A673 (cell line): Measurements from ENCODE around the gene ATRIP. TPM values are rescaled to one million over a fixed set of nuclear protein-coding genes. Genes with fewer than 3 reads are reported as not detected.

Source experiments
- BruUV-seq: library from RNA; stranded (reverse); fragments of 400-500 nt; replicated peaks from 2 replicates; lab custom pipeline; 2021; lab: Mats Ljungman, UMichigan
- CTCF ChIA-PET: fragments of 300-600 bp; sonication (Branson Sonifier 250); formaldehyde crosslinking; loops from one replicate; lab custom pipeline; 2022; ENCODE audit warnings: antibody characterized with exemption; lab: Charles Lee
- POLR2A ChIA-PET: fragments of 300-600 bp; sonication (Branson Sonifier 250); formaldehyde crosslinking; loops from one replicate; lab custom pipeline; 2022; ENCODE audit warnings: antibody characterized with exemption; ENCODE audit not compliant: low non-redundant PET; lab: Charles Lee
- DNase-seq: peaks from one replicate; pipeline ENCODE4 v3.0.0-alpha.2; 2015; ENCODE audit warnings: low spot score
- H3K27ac ChIP-seq: fragments of 200-600 bp; sonication (generic); 2 replicates; pipeline ENCODE4 v1.5.1; 2016; ENCODE audit warnings: mixed run types, low read depth, mild to moderate bottlenecking, mixed read lengths, antibody characterized with exemption, low read length; ENCODE audit not compliant: poor library complexity, severe bottlenecking
- H3K27me3 ChIP-seq: fragments of 200-600 bp; sonication (generic); replicated peaks from 2 replicates; pipeline ENCODE4 v1.6.1; 2017; ENCODE audit warnings: mixed run types, low read depth, mild to moderate bottlenecking, mixed read lengths, antibody characterized with exemption, low read length; ENCODE audit not compliant: insufficient read depth, poor library complexity
- H3K36me3 ChIP-seq: fragments of 200-600 bp; sonication (generic); 2 replicates; pipeline ENCODE4 v1.6.1; 2016; ENCODE audit warnings: mixed run types, mild to moderate bottlenecking, mixed read lengths, antibody characterized with exemption, low read length; ENCODE audit not compliant: insufficient read depth, poor library complexity, severe bottlenecking
- H3K4me1 ChIP-seq: fragments of 200-600 bp; sonication (generic); 2 replicates; pipeline ENCODE4 v1.6.1; 2017; ENCODE audit warnings: mixed run types, mild to moderate bottlenecking, mixed read lengths, antibody characterized with exemption, low read length; ENCODE audit not compliant: insufficient read depth, poor library complexity, severe bottlenecking
- H3K4me3 ChIP-seq: fragments of 200-600 bp; sonication (generic); 2 replicates; pipeline ENCODE4 v1.5.1; 2016; ENCODE audit warnings: low read depth, mixed run types, mild to moderate bottlenecking, mixed read lengths, low read length; ENCODE audit not compliant: poor library complexity, severe bottlenecking
- H3K9me3 ChIP-seq: fragments of 200-600 bp; sonication (generic); 2 replicates; pipeline ENCODE4 v1.6.1; 2016; ENCODE audit warnings: mixed run types, low read depth, mild to moderate bottlenecking, mixed read lengths, antibody characterized with exemption, low read length; ENCODE audit not compliant: poor library complexity, severe bottlenecking
- EZH2 ChIP-seq: fragments of 200-600 bp; sonication (generic); IDR thresholded peaks from 2 replicates; pipeline ENCODE4 v1.6.1; 2017; ENCODE audit warnings: borderline replicate concordance, low read depth, mild to moderate bottlenecking, mixed read lengths, antibody characterized with exemption, low read length; ENCODE audit not compliant: poor library complexity, severe bottlenecking
- intact Hi-C: fragments of 100-400 bp; cut with micrococcal nuclease; formaldehyde crosslinking; loops from one replicate; pipeline ENCODE4 v1.10.0; 2022; ENCODE audit not compliant: unreplicated experiment
- total RNA-seq: library from RNA; stranded (reverse); gene quantifications from 2 replicates; pipeline ENCODE4 v1.2.3, GENCODE V29; 2021
- TF ChIP-seq, protein P1 (sequence below): fragments of 300-800, 200-600 bp; sonication (generic); conservative IDR thresholded peaks from 2 replicates; pipeline ENCODE4 v1.5.1; 2017; ENCODE audit warnings: low read depth, mild to moderate bottlenecking, antibody characterized with exemption, low read length, moderate library complexity, mixed read lengths

ATRIP gene
- total RNA-seq, 1 experiment from 2014 or later, result 9.7 TPM

DNA sequence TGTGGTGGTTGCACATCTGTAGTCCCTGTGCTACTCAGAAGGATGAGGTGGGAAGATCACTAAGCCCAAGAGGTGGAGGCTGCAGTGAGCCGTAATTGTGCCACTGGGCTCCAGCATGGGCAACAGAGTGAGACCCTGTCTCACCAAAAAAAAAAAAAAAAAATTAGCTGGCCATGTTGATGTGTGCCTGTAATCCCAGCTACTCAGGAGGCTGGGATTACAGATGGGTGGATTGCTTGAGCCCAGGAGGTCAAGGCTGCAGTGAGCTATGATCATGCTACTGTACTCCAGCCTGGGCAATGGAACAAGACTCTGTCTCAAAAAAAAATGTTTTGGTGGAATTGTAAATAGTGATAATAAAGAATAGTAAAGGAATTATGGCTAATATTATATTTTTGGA, 9.9 kb downstream of the ATRIP start:
- H3K4me3 ChIP-seq, result no peak overlapping the region
- H3K9me3 ChIP-seq, result no peaks in the 10 kb centered on the region
- ChIA-PET POLR2A (no interaction called here), CTCF (interaction anchor here (0.7 kb wide), 1 partner anchor 42 kb away, joined by 4 read pairs; no protein-coding TSS in a partner anchor)
- no TSS peak for BruUV-seq
- TF ChIP-seq EZH2, result no peak
- TF ChIP-seq, protein P1, sequence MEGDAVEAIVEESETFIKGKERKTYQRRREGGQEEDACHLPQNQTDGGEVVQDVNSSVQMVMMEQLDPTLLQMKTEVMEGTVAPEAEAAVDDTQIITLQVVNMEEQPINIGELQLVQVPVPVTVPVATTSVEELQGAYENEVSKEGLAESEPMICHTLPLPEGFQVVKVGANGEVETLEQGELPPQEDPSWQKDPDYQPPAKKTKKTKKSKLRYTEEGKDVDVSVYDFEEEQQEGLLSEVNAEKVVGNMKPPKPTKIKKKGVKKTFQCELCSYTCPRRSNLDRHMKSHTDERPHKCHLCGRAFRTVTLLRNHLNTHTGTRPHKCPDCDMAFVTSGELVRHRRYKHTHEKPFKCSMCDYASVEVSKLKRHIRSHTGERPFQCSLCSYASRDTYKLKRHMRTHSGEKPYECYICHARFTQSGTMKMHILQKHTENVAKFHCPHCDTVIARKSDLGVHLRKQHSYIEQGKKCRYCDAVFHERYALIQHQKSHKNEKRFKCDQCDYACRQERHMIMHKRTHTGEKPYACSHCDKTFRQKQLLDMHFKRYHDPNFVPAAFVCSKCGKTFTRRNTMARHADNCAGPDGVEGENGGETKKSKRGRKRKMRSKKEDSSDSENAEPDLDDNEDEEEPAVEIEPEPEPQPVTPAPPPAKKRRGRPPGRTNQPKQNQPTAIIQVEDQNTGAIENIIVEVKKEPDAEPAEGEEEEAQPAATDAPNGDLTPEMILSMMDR, result no peak
- H3K36me3 ChIP-seq, result peaks cover 10% of the 10 kb centered on the region
- DNase-seq, result peak; percentile 72
- no peaks in the 10 kb centered on the region for H3K27me3 ChIP-seq
- intact Hi-C loops, result no loop called here
- H3K4me1 ChIP-seq, result no peaks in the 10 kb centered on the region
- H3K27ac ChIP-seq, result no peak overlapping the region

DNA sequence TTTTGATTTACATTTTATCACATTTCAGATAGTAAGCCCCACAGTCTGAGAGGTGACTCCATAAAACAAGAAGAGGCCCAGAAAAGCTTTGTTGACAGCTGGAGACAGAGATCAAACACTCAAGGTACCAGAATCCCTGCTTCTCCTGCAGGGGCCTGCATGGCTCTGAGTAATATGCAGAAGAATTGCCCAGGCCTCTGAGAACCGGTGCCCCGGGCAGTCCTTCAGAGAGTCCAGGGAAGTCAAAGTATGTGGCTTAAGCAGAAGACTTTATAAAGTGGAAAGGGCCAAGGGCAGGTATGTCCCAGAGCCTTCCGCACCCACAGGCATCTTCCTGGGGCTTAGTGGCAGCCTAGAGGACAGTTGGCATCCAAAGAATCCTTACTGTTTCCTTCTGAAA, 12.8 kb downstream of the ATRIP start:
- no peak for TF ChIP-seq EZH2
- TF ChIP-seq, protein P1, result no peak
- ChIA-PET POLR2A (no interaction called here), CTCF (no interaction called here)
- Histone ChIP-seq H3K9me3 (no peaks in the 10 kb centered on the region), H3K27me3 (no peaks in the 10 kb centered on the region), H3K4me1 (no peaks in the 10 kb centered on the region), H3K27ac (no peak overlapping the region), H3K36me3 (peaks cover 10% of the 10 kb centered on the region), H3K4me3 (no peak overlapping the region)
- intact Hi-C loops, result no loop called here
- no peak for DNase-seq
- BruUV-seq, result no TSS peak

DNA sequence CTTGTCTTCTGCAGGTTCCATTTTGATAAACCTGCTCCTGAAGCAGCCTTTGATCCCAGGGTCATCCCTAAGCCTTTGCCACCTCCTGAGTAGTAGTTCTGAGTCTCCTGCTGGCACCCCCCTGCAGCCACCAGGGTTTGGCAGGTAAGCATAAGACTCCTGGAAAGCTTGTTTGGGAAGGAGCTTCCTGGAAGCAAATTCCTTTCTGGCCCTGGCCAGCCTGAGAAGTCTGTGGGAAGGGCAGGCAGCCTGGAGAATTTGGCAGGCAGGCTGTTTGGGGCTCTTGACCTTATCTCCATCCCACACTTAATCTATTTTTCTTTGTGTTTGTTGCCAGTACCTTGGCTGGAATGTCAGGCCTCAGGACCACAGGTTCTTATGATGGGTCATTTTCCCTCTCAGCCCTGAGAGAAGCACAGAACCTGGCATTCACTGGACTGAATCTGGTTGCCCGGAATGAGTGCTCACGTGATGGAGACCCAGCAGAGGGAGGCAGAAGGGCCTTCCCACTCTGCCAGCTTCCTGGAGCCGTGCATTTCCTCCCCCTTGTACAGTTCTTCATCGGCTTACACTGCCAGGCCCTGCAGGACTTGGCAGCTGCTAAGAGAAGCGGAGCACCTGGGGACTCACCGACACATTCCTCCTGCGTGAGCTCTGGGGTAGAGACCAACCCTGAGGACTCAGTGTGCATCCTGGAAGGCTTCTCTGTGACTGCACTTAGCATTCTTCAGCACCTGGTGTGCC, 13.4 kb downstream of the ATRIP start:
- Histone ChIP-seq H3K4me1 (no peaks in the 10 kb centered on the region), H3K27ac (no peak overlapping the region), H3K27me3 (no peaks in the 10 kb centered on the region), H3K9me3 (no peaks in the 10 kb centered on the region), H3K4me3 (no peak overlapping the region), H3K36me3 (peaks cover 10% of the 10 kb centered on the region)
- no peak for DNase-seq
- TF ChIP-seq, protein P1, result no peak
- no peak for TF ChIP-seq EZH2
- no TSS peak for BruUV-seq
- POLR2A ChIA-PET, result no interaction called here
- CTCF ChIA-PET, result no interaction called here
- intact Hi-C loops, result no loop called here
